Activated CD4-positive, alpha-beta T cell treated with anti-CD3 and anti-CD28 coated beads, Interleukin-2, amount 50 U/mL, for 4 hours (primary cell): ENCODE results near the gene POU2F2.

Experiments
- DNase-seq, 2 experiments: peaks; one replicate each; pipeline ENCODE4 v3.0.0-alpha.2; 2020

The POU2F2 gene

GRCh38 chr19:42078538-42079275 lies 53.5 kb downstream of the POU2F2 start:
- no peak for DNase-seq

DNA sequence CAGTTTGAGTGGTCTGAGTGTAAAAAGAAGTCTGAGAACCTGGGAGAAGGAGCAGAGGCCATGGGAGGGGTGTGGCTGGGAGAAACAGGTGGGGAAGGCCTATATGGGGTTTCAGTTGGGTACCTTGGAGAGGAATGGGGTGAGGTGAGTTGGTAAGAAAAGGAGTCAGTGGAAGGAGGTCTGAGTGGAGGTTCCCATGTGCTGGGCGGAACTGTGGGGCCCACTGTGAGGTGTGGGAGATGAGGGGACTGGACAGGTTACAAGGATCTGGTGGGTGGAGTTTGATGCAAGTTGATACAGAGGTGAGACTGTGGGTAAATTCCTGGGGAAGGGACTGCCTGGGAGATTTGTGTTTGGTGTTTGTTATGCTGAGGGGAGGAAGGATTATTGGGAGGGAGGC lies 54.2 kb downstream of the POU2F2 start:
- DNase-seq, result no peak

- DNase-seq, result peak; percentile 35 to 37
These were observed 55.8 kb downstream of the POU2F2 start for GRCh38 chr19:42076380-42076944.

- DNase-seq, result peak; percentile 97 to 98
These were observed 56.4 kb downstream of the POU2F2 start, which contains the start of gene ZNF574 for GRCh38 chr19:42075616-42076379. Gene ZNF574, plus strand, starts transcription at chr19:42076166. Its CDS starts 2,441 bp downstream, at chr19:42078607.

DNA sequence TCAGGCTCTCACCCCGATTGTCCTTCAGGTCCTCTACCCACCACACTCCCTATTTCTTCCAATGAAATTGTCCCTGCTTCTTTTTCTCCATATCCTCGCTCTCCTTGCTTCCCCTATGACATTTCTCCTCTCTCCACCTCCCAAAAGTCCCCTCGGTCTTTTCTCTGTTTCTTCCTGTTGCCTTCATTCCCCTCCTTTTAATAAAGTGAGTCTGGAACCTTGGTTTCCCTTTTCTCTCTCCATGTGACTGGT lies 57.0 kb downstream of the POU2F2 start:
- no peak for DNase-seq

- DNase-seq, result no peak
These were observed 57.5 kb downstream of the POU2F2 start for GRCh38 chr19:42074513-42075363.

GRCh38 chr19:42071247-42071646 lies 61.0 kb downstream of the POU2F2 start:
- DNase-seq, result no peak

- no peak for DNase-seq
These were observed 62.5 kb downstream of the POU2F2 start, which contains the start of gene GRIK5 for GRCh38 chr19:42069619-42070351. Gene GRIK5, minus strand, starts transcription at chr19:42070206. Its CDS starts 4,436 bp downstream, at chr19:42065770.

DNA sequence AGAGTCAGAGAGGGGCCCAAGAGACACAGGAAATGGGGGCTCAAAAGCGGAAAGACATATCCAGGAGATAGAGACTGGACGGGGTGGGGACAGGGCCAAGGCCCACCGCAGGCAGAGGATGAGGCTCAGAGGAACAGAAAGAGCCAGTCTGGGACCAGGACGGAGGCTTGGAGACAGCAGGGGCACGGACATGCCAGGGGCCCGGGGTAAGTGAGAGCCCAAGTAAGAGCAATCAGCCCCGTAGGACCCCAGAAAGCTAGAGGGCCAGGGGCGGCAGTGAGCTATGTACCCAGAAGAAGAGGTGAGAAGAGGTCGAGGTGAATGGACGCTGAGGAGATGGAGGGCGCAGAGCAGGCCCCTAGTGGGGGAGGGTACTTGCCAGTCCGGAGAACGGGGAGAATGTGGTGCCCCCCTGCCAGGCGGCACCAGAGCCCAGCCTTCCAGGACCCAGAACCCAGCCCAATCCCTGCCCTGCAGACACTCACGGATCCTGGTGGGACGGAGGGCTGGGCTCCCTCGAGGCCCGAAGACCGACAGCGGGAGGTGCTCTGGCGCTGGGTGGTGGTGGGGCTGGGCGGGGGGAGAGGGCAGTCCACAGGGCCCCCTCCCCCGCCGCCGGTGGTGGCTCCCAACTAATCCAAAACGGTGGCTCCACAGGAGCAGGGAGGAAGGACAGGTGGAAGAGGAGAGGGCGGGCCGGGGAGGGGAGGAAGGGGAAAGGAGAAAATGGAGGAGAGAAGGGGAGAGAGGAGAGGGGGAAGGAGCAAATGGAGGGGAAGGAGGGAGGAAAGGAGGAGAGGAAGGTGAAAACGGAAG lies 63.3 kb downstream of the POU2F2 start:
- DNase-seq, result no peak

- DNase-seq, result no peak
These were observed 63.9 kb downstream of the POU2F2 start for GRCh38 chr19:42068361-42068755.

GRCh38 chr19:42067315-42067888 lies 64.8 kb downstream of the POU2F2 start:
- no peak for DNase-seq

- no peak for DNase-seq
These were observed 66.0 kb downstream of the POU2F2 start for GRCh38 chr19:42066075-42066754.

GRCh38 chr19:42065511-42065910 lies 66.7 kb downstream of the POU2F2 start:
- DNase-seq, result no peak

DNA sequence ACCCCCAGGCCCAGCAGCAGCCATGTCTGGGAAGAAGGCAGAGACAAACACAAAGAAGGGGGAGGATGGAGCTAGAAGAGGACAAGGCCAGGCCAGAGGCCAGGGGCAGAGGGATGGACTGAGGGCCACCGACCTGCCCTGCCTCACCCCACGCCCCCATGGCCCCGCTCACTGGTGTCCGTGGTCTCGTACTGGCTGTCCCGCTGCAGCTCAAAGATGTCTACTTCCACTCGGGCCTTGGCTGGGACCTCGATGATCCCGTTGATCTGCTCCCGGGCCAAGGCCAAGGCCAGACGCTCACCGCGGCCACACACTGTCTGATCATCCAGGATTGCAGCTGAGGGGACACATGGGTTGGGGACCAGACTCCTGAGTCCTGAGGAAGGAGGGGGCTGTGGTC lies 67.2 kb downstream of the POU2F2 start:
- DNase-seq, result no peak

DNA sequence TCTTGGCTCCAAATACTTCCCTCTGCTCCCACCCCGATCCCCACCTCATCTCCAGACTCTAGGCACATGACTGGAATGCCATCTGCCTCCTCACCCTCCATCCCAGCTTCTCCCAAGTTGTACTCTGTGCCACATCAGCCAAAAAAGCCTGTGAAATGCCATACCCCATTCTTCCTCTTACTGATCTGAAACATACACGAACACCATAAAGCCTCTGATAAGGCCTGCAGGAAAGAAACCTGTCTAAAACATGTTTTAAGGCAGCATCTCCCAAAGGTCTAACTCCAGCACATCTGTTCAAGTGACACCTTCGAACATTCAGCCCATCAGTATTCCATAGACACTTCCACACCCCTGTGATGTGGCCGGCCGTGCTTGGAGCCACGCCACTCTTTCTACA lies 67.8 kb downstream of the POU2F2 start:
- no peak for DNase-seq

DNA sequence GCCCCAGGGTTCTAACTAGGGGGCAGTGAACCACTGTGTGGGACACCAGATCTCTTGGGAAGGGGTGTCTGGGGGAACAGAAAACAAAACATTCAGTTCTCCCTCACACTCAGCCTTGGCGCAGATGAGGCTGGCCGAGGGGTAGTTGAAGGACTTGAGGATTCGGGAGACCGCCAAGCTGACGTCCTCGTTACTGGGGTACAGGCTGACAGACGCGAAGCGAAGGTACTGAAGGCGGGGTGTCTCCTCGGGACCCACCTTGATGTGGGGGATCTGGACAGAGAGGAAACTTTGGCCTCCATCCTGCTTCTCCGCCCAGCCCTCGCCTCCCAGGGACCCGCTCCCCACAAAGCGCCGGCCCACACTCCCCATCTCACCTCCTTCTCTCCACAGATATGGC lies 69.9 kb downstream of the POU2F2 start:
- no peak for DNase-seq

DNA sequence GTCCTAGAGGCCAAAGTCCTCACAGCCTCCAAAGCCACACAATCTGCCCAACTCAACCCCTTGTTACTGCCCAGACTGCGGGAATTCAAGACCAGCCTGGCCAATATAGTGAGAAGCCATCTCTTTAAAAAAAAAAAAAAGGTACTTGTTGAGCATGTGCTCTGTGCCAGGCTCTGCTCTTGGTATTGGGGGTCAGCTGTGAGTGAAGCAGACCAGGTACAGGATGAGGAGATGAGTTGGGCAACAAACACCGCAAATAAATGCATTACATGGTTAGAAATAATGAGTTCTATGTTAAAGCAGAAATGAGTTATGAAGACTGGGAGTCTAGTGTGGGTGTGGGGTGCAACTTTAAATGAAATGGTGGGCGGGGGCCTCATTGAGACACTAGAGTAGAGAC lies 72.1 kb downstream of the POU2F2 start:
- DNase-seq, result no peak

- DNase-seq, result no peak
These were observed 73.0 kb downstream of the POU2F2 start for GRCh38 chr19:42059196-42059595.

DNA sequence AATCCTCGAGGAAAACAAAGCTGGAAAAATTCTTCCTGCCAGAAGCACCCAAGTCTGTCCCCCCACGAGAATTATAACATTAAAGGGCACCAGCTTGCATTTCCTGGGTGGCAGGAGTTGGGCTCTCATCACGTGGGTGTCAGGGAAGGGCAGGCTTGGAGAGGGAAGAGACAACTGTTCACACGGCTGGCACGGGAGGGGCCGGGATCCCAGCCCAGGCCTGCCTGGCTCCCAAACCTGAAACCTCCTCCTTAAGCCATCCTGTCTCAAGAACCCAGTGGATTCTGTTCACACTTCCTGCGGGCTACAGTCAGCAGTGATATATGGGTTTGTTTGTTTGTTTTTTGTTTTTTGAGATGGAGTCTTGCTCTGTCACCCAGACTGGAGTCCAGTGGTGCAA lies 74.4 kb downstream of the POU2F2 start:
- DNase-seq, result no peak

GRCh38 chr19:42054205-42054604 lies 78.0 kb downstream of the POU2F2 start:
- no peak for DNase-seq
